T-helper 1 cell treated with Interleukin-12 subunit alpha and Interleukin-12 subunit beta and Interleukin-4 antibody, amounts not matched to agents 30 μg/mL and 1 μg/mL, for 36 hours (primary cell): ENCODE measurements around the gene CRYBA1.
"Not testable (repeated sequence)": the region's sequence is repeated elsewhere in the genome, so short reads cannot be mapped to it uniquely, and the experiment has no call there.

Experiments used
- H3K27ac Mint-ChIP-seq: one replicate; pipeline ENCODE4 v1.8.0; 2021; ENCODE audit warnings: mild to moderate bottlenecking, mixed read lengths
- H3K27me3 Mint-ChIP-seq: one replicate; pipeline ENCODE4 v1.8.0; 2021; ENCODE audit warnings: low read depth, mixed read lengths
- H3K36me3 Mint-ChIP-seq: one replicate; pipeline ENCODE4 v1.8.0; 2021; ENCODE audit warnings: low read depth, mixed read lengths
- H3K4me1 Mint-ChIP-seq: one replicate; pipeline ENCODE4 v1.8.0; 2021; ENCODE audit warnings: low read depth, mixed read lengths
- H3K4me3 Mint-ChIP-seq: one replicate; pipeline ENCODE4 v1.8.0; 2021; ENCODE audit warnings: mild to moderate bottlenecking, moderate library complexity, mixed read lengths
- H3K9me3 Mint-ChIP-seq: one replicate; pipeline ENCODE4 v1.8.0; 2021; ENCODE audit warnings: mixed read lengths

CRYBA1 gene

DNA sequence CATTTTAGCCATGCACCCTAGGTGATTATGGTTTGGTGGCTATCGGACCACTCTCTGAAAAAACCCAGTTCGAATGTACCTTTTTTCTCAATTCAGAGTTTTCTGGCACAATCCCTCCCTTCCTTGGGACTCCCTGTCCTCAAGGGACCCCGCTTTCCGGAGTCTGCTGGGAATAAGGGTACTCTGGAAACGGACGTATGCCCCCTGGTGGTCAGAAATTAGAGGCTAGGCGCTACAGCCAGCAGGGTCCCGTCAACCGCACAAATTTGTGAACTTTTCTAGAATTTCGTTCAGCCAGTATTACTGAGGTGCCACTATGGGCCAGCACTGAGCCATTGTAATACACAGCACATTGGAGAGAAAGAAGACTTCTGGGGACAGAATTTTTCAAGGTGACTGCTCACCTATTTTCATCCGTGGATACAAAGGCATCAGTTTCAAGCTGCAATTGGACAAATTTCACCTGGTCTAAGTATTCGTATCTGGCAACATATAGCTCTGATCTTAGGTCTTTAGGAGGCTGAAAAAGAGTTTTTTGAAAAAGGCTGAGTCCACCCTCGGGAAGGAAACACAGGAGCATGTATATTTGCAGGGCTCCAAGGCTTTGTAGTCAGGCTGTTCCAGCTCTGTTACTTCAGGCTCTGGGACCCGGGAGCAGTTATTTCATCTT is 27.1 kb upstream of the CRYBA1 start:
- Mint-ChIP-seq H3K4me3 (no peak overlapping the region), H3K27me3 (peaks cover 4% of the 10 kb centered on the region), H3K9me3 (no peaks in the 10 kb centered on the region), H3K4me1 (peaks cover 8% of the 10 kb centered on the region), H3K27ac (no peak overlapping the region), H3K36me3 (no peaks in the 10 kb centered on the region)

DNA sequence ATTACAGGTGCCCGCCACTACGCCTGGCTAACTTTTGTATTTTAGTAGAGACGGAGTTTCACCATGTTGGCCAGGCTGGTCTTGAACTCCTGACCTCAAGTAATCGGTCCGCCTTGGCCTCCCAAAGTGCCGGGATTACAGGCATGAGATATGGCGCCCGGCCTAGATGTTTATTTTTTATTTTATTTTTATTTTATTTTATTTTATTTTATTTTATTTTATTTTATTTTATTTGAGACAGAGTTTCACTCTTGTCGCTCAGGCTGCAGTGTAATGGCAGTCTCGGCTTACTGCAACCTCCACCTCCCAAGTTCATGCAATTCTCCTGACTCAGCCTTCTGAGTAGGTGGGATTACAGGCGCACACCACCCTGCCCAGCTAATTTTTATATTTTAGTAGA is 25.3 kb upstream of the CRYBA1 start:
- H3K9me3 Mint-ChIP-seq, H3K27ac Mint-ChIP-seq, H3K4me1 Mint-ChIP-seq, H3K4me3 Mint-ChIP-seq, H3K27me3 Mint-ChIP-seq, H3K36me3 Mint-ChIP-seq: not testable (repeated sequence)

- Mint-ChIP-seq H3K27ac (no peak overlapping the region), H3K4me3 (no peak overlapping the region), H3K4me1 (no peaks in the 10 kb centered on the region), H3K36me3 (no peaks in the 10 kb centered on the region), H3K27me3 (no peaks in the 10 kb centered on the region), H3K9me3 (no peaks in the 10 kb centered on the region)
Observed at GRCh38 chr17:29225396-29225795, 21.3 kb upstream of the CRYBA1 start.

DNA sequence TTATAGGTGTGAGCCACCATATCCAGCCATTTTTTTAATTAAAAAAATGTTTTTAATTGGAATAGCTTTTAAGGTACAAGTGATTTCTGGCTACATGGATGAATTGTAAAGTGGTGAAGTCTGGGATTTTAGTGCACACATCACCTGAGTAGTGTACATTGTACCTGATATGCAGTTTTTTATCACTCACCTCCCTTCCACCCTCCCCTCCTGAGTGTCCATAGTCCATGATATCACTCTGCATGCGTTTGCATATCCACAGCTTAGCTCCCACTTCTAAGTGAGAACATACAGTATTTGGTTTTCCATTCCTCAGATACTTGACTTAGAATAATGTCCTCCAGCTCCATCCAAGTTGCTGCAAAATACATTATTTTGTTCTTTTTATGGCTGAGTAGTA is 13.4 kb upstream of the CRYBA1 start:
- no peaks in the 10 kb centered on the region for H3K36me3 Mint-ChIP-seq
- H3K27me3 Mint-ChIP-seq: no peaks in the 10 kb centered on the region
- H3K4me1 Mint-ChIP-seq: no peaks in the 10 kb centered on the region
- no peaks in the 10 kb centered on the region for H3K9me3 Mint-ChIP-seq
- no peak overlapping the region for H3K4me3 Mint-ChIP-seq
- H3K27ac Mint-ChIP-seq: no peak overlapping the region

DNA sequence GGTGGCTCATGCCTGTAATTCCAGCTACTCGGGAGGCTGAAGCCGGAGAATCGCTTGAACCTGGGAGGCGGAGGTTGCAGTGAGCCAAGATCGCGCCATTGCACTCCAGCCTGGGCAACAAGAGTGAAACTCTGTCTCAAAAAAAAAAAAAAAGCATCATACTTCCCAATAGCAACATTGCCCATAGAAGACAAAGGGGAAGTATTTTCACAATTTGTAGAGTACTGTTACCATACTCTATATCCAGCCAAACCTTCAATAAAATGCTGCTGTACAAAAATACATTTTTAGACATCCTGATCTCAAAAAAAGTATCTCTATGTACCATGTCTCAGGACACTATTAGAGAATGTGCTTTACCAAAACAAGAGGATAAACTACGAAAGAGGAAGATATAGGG is 11.7 kb upstream of the CRYBA1 start:
- H3K36me3 Mint-ChIP-seq, H3K9me3 Mint-ChIP-seq, H3K27ac Mint-ChIP-seq, H3K27me3 Mint-ChIP-seq, H3K4me3 Mint-ChIP-seq, H3K4me1 Mint-ChIP-seq: not testable (repeated sequence)

DNA sequence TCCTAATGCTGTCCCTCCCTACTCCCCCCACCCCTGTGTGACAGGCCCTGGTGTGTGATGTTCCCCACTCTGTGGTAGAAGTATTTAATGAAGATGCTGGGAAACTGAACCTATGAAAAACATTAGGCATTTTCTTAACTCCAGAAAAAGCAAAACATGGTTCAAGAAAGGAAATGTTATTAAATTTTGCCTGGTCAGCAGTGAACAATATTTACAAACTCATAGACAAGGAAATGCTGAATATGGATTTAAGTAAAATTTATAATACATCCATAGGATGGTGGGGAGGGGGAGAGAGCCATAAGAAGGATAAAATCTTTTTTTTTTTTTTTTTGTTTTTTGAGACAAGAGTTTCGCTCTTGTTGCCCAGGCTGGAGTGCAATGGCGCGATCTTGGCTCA is 10.8 kb upstream of the CRYBA1 start:
- no peaks in the 10 kb centered on the region for H3K27me3 Mint-ChIP-seq
- no peak overlapping the region for H3K4me3 Mint-ChIP-seq
- no peaks in the 10 kb centered on the region for H3K36me3 Mint-ChIP-seq
- H3K9me3 Mint-ChIP-seq: no peaks in the 10 kb centered on the region
- H3K27ac Mint-ChIP-seq: no peak overlapping the region
- peaks cover 5% of the 10 kb centered on the region for H3K4me1 Mint-ChIP-seq

DNA sequence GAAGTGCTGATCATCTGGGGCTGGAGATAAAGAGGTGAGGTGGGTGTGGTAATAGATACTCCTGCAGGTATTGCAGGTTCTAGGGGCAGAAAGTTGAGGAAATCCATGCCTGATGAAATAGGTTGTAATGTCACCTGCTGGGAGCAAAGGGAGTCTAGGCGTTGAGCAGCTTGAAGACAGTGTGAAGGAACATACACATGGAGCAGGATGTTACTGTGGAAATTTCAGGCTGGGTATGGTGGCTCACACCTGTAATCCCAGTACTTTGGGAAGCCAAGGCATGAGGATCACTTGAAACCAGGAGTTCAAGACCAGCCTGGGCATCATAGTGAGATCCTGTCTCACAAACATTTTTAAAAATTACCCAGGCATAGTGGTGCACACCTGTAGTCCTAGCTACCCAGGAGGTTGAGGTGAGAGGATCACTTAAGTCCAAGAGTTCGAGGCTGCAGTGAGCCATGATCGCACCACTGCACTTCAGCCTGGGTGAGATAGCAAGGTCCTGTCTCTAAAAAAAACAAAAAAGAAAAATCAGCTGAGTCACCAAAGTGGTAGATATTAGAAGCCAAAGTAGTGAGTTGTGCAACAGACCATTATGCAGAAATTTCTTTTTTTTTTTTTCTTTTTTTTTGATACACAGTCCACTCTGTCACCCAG is 9.1 kb upstream of the CRYBA1 start:
- H3K27me3 Mint-ChIP-seq: no peaks in the 10 kb centered on the region
- no peaks in the 10 kb centered on the region for H3K9me3 Mint-ChIP-seq
- peaks cover 7% of the 10 kb centered on the region for H3K4me1 Mint-ChIP-seq
- H3K36me3 Mint-ChIP-seq: no peaks in the 10 kb centered on the region
- H3K27ac Mint-ChIP-seq: no peak overlapping the region
- H3K4me3 Mint-ChIP-seq: no peak overlapping the region

GRCh38 chr17:29238133-29238850 is 8.4 kb upstream of the CRYBA1 start:
- H3K27me3 Mint-ChIP-seq: no peaks in the 10 kb centered on the region

DNA sequence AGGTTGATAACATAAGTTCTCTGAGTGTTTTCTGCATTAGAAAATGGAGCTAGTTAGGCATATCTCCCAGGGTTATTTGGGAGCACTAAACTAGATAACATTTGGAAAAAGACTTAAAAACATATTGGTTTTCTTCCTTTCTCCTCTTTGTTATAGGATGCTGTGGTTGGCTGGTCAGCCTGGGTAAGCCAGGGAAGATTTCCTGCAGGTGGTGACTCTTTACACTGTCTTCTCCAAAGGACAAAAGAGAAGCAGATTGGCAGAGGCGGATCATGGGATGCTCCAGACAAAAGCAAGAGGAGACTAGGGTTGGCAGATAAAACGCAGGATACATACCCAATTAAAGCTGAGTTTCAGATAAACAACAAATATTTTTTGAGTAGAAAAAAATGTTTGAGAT is 6.2 kb upstream of the CRYBA1 start:
- H3K4me1 Mint-ChIP-seq: peaks cover 7% of the 10 kb centered on the region
- no peak overlapping the region for H3K27ac Mint-ChIP-seq
- H3K36me3 Mint-ChIP-seq: no peaks in the 10 kb centered on the region
- no peak overlapping the region for H3K4me3 Mint-ChIP-seq
- H3K27me3 Mint-ChIP-seq: no peaks in the 10 kb centered on the region
- no peaks in the 10 kb centered on the region for H3K9me3 Mint-ChIP-seq

More at GRCh38 chr17:29238133-29238850, 8.4 kb upstream of the CRYBA1 start:
- Mint-ChIP-seq H3K27ac (no peak overlapping the region), H3K36me3 (no peaks in the 10 kb centered on the region), H3K4me1 (peaks cover 7% of the 10 kb centered on the region), H3K4me3 (no peak overlapping the region), H3K9me3 (no peaks in the 10 kb centered on the region)

GRCh38 chr17:29240968-29241963 is 5.4 kb upstream of the CRYBA1 start:
- Mint-ChIP-seq H3K9me3 (no peaks in the 10 kb centered on the region), H3K4me1 (peaks cover 7% of the 10 kb centered on the region), H3K4me3 (no peak overlapping the region), H3K36me3 (no peaks in the 10 kb centered on the region), H3K27me3 (no peaks in the 10 kb centered on the region), H3K27ac (no peak overlapping the region)

- Mint-ChIP-seq H3K27ac (no peak overlapping the region), H3K36me3 (no peaks in the 10 kb centered on the region), H3K4me1 (peaks cover 7% of the 10 kb centered on the region), H3K4me3 (no peak overlapping the region), H3K9me3 (no peaks in the 10 kb centered on the region), H3K27me3 (no peaks in the 10 kb centered on the region)
Observed at GRCh38 chr17:29242051-29242450, 4.6 kb upstream of the CRYBA1 start.

- Mint-ChIP-seq H3K27ac (no peak overlapping the region), H3K36me3 (no peaks in the 10 kb centered on the region), H3K27me3 (no peaks in the 10 kb centered on the region), H3K4me1 (peaks cover 7% of the 10 kb centered on the region), H3K9me3 (no peaks in the 10 kb centered on the region), H3K4me3 (no peak overlapping the region)
Observed at GRCh38 chr17:29242790-29243189, 3.9 kb upstream of the CRYBA1 start.

DNA sequence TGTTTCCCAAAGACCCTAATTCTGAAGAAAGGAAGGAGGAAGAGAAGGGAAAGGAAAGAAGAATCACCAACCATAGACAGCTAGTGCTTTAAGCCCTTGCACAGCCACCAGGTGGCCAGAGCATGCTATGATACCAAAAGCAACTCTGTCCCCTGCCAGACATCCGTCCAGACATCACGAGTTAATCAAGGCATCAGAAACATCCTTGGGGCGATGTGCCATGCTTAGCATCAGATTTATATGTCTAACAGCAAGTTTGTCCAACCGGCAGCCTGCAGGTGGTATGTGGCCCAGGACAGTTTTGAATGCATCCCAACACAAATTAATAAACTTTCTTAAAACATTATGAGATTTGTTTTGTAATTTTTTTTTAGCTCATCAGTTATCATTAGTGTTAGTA is 2.9 kb upstream of the CRYBA1 start:
- H3K4me1 Mint-ChIP-seq: peaks cover 7% of the 10 kb centered on the region
- H3K27ac Mint-ChIP-seq: no peak overlapping the region
- no peaks in the 10 kb centered on the region for H3K9me3 Mint-ChIP-seq
- H3K4me3 Mint-ChIP-seq: no peak overlapping the region
- H3K27me3 Mint-ChIP-seq: no peaks in the 10 kb centered on the region
- no peaks in the 10 kb centered on the region for H3K36me3 Mint-ChIP-seq

DNA sequence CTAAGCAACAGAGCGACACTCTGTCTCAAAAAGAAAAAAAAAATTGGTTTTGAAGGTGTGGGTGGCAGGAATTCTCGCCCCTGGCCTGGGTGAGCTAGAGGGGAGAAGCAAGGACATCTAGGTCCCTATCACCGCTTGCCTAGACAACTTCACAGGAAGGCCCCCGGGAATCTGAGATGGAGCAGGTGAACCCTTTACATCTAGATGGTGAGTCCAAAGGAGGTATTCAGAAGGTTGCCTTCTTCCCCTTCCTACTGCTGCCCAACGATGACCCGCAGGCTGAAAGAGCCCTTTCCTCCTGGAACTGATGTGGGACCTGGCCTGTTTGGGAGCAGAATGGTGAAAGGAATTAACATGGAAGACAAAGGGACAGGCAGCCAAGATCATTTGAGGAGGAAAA is 1.3 kb upstream of the CRYBA1 start:
- no peaks in the 10 kb centered on the region for H3K27me3 Mint-ChIP-seq
- no peaks in the 10 kb centered on the region for H3K36me3 Mint-ChIP-seq
- H3K27ac Mint-ChIP-seq: no peak overlapping the region
- H3K9me3 Mint-ChIP-seq: no peaks in the 10 kb centered on the region
- H3K4me1 Mint-ChIP-seq: peaks cover 6% of the 10 kb centered on the region
- no peak overlapping the region for H3K4me3 Mint-ChIP-seq
